ENCODE measurements around the gene PDCD5.
"Not testable (repeated sequence)": the region's sequence is repeated elsewhere in the genome, so short reads cannot be mapped to it uniquely, and the experiment has no call there.

Gene PDCD5, protein sequence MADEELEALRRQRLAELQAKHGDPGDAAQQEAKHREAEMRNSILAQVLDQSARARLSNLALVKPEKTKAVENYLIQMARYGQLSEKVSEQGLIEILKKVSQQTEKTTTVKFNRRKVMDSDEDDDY

DNA sequence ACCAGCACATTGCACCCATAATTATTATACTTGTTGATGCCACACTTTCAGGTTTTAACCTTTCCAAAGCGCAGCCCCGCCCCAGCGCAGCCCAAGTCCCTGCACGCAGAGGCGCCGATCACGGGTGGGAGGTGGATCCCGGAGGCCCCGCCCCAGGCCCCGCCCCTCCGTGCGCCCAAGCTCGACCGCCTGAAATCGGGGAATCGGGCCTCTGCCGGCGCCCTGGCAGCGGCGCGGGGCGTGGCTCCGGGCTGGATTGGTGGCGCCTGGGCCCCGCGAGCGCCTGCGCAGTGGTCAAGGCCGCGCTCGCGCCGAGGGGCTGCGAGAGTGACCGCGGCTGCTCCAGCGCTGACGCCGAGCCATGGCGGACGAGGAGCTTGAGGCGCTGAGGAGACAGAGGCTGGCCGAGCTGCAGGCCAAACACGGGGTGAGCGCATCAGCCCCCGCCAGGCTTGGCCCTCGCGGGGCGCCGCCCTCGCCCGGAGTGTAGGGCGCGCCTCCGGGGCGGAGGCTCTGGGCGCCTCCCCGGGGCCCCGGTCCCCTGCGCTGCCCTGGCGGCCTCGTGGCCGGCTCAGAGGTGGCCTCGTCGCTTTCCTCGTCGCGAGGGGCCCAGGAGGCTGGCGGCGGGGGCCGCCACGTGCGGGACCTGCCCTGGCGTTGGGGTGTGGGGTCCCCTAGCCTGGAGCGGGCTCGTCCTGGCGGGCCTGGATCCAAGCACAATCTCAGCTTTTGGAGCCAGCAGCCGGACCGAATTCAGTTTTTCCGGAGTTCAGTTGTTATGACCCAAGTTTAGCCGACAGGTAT is at the start of gene PDCD5:
Gene PDCD5 (plus strand): TSS at position 290 of the 804 bp plus-strand sequence. CDS start 72 bp downstream, at position 362.
- peak; percentile 94 for DNase-seq (ENCODE audit: low read depth)

DNA sequence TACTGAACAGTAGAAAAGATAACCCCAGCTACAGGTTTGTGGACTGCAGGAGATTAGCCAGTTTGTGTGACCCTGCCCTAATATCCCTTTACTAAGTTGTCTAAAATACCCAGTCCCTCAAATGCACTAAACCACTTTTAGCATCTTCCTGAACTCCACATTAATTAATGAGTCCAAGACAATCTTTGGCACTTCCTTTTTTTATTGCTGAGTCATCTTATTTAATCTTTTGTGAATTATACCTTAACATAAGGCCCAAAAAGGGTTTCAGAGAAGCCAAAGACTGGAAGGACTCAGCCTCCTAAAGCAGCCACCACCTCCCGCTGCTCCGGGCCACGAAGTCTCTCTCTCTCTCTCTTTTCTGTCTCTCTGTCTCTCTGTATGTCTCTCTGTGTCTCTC is 48.8 kb upstream of the PDCD5 start:
- no peak for DNase-seq (ENCODE audit: low read depth)

DNA sequence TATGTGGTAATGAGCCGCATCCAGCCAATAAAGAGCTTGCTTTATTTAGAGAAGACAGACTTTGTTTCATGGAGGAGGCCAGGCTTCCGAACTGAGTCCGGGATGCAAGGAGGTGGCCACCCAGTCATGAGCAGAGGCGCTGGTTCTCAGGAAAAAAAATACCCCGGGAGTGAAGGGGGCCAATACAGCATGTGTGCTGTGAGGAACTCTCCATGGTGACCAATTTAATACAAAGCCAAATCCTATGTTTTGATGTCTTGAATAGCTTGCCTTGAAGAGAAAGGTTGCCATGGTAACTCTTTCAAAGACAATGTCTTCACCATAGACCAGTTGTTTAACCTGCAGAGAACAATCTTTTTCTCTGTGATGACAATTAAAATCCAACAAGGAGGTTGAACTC is 43.4 kb upstream of the PDCD5 start:
- DNase-seq (ENCODE audit: low read depth): no peak

DNA sequence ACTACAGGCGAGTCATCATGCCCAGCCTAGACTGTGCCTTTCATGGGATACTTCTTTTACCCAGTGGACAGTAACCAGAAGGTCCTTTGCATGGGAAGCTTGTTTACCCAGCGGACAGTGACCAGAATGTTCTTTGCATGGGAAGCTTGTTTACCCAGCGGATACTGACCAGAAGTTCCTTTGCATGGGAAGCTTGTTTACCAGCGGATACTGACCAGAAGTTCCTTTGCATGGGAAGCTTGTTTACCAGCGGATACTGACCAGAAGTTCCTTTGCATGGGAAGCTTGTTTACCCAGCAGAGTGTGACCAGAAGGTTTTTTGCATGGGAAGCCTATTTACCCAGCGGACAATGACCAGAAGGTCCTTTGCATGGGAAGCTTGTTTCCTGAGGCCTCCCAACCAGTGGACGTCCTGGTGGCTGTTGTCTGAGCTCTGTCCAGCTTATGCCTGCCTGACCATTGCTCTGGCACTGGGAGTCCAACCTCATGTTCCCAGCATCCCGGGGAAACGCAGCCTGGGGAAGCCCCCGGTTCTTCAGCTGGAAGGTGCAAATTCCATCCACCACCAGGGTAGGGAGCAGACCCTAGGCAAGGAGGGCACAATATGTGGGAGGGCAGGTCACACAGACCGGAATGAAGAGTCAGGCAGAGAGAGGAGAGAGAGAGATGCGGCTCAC is 41.6 kb upstream of the PDCD5 start:
- no peak for DNase-seq (ENCODE audit: low read depth)

DNA sequence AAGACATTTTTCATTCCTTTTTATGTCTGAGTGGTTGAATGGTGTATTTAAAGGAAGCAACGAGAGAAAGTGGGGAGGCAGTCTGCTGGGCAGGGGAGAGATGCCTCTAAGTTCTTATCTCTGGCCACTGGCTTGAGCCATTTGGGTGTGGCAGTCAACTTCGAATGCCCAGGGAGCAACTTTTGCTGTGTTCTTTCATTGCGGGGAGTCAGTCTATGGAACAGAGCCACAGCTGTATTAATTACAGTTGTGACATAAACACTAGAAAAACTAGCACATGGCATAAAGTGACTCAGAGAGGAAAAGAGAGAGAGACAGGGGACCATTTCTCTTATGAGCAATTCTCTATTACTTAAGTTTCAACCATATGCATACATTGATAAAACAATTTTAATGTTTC is 40.4 kb upstream of the PDCD5 start:
- no peak for DNase-seq (ENCODE audit: low read depth)

DNA sequence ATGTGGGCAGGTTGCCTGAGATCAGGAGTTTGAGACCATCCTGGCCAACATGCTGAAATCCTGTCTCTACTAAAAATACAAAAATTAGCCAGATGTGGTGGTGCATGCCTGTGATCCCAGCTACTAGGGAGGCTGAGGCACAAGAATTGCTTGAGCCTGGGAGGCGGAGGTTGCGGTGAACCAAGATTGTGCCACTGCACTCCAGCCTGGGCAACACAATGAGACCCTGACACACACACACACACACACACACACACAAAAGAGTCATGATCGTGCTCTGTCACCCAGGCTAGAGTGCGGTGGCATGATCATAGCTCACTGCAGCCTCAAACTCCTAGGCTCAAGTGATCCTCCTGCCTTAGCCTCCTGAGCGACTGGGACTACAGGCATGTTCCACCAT is 39.6 kb upstream of the PDCD5 start:
- DNase-seq (ENCODE audit: low read depth): not testable (repeated sequence)

DNA sequence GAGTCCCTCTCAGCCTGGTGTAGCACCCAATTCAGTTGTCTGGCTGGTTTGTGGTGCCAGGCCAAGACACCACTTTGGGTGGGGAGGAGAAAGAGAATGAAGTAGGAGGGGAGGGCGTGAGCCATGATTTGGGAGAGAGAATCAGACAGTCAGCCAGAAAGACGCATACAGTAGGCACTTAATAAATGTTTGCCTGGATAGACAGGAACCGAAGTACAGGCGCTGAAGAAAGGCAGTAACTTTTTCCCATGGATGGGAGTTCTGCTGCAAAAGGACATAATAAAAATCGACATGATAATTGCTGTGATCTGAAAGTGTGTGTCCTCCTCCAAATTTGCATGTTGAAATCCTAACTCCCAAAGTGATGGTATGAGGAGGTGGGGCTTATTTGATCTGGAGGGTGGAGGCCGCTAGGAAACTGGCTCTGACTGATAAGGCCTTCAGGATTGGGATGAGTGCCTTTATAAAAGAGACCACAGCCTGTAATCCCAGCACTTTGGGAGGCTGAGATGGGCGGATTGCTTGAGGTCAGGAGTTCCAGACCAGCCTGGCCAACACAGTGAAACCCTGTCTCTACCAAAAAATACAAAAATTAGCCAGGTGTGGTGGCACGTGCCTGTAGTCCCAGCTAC is 38.4 kb upstream of the PDCD5 start:
- DNase-seq (ENCODE audit: low read depth): no peak

DNA sequence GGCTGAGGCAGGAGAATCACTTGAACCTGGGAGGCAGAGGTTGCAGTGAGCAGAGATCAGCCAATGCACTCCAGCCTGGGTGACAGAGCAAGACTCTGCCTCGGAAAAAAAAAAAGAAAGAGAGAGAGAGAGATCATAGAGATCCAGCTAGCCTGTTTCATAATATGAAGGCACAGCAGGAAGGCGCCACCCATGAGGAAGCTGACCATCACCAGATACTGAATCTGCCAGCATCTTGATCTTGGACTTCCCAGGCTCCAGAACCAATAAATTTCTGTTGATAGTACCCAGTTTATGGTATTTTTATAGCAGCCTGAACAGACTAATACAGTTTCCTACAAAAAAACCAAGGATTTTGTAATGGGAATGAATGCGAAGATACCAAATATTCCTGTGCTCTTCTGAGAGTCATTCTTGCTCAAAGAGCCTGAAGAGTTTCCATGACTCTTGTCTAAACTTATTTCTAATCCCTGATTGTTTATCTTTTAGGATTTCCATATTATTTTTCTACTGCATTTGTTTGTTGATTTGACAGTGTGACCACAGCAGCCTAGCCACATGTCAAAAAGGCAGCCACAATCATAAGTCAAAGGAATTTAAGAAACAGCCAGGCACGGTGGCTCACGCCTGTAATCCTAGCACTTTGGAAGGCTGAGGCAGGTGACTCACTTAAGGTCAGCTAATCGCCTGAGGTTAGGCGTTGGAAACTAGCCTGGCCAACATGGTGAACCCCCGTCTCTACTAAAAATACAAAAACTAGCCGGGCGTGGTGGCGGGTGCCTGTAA is 37.7 kb upstream of the PDCD5 start:
- DNase-seq (ENCODE audit: low read depth): peak; percentile 62

DNA sequence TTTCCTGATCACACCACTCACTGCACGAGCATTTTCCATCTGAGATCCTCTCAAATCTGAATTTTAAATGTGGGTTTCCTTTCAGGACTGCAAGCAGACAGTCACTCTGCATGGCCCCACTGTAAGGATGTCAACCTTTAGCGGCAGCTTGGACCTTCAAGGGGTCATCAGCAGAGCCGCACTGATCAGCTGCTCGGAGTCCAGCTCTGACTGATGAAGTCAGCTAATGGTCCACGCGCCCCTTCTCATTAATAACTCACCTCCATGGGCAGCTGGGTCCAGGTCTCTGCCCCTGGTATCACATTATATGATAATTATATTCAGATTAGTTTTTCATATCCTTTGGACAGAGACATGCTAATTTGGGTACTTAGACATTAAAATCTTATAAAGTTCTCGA is 36.1 kb upstream of the PDCD5 start:
- DNase-seq (ENCODE audit: low read depth): no peak

DNA sequence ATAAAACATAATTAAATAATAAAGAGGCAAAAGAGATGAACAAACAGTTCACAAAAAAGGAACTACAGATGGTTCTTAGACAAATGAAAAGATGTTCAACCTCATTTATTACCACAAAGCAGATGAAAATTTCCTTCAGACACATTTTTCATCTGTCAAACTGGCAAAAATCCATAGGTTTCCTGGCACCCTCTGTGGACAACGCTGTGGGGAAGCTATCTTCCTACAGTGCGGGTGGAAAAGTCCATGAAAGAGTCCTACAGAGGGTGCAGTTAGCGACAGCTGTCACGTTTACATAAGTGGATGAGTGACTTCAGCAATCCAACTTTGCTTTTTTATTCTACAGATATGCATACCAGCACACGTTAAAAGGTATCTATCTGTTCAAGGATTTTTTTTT is 30.3 kb upstream of the PDCD5 start:
- no peak for DNase-seq (ENCODE audit: low read depth)

DNA sequence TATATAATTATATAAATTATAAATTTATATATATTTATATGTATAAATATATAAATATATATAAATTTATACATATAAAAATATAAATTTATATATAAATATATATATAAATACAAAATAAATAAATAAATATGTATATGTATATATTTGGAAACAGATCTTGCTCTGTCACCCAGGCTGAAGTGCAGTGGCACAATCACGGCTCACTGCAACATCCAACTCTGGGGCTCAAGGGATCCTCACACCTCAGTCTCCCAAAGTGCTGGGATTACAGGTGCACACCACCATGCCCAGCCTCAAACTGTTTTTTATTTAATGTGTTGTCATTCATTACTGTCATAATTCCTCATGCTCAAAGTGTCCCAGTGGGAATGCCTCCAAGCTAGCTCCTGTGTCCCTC is 25.2 kb upstream of the PDCD5 start:
- DNase-seq (ENCODE audit: low read depth): no peak

DNA sequence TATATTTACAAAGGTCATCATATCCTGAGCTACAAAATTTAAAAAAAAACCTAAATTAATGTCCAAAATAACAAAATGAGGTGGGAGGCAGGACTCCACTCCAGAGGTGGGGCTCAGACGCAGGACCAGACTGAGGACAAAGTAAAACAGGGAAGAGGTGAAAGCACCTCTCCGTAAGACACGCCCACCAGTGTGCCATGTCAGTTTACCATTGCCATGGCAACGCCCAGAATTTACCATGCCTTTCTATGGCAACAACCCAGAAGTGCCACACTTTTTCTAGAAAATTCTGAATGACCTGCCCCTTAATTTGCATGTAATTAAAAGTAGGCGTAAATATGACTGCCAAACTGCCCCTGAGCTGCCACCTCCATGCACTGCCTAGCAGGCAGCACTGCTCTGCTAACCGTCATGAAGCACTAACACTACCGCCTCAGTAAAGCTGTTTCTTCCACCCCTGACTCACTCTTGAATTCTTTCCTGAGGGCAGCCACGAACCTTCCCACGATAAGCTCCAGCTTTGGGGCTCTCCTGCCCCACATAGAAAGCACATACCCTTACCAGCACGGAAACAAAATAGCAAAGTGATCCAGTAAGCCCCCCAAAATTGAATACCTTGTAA is 22.3 kb upstream of the PDCD5 start:
- no peak for DNase-seq (ENCODE audit: low read depth)

DNA sequence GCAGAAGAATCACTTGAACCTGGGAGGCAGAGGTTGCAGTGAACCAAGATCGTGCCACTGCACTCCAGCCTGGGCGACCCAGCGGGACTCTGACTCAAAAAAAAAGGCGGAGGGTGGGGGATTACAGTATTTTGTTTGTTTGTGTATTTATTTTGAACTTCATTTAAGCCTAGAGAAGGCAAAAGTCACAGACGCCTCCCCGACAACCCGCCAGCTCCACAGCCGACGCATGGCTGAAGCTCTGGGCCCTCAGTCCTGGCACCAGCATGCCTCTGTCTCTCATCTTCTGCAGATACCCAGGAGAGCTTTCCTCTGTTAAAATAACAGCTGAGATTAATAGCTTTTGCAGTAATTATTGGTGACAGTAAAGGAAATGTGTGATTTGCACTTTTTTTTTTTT is 17.2 kb upstream of the PDCD5 start:
- no peak for DNase-seq (ENCODE audit: low read depth)

DNA sequence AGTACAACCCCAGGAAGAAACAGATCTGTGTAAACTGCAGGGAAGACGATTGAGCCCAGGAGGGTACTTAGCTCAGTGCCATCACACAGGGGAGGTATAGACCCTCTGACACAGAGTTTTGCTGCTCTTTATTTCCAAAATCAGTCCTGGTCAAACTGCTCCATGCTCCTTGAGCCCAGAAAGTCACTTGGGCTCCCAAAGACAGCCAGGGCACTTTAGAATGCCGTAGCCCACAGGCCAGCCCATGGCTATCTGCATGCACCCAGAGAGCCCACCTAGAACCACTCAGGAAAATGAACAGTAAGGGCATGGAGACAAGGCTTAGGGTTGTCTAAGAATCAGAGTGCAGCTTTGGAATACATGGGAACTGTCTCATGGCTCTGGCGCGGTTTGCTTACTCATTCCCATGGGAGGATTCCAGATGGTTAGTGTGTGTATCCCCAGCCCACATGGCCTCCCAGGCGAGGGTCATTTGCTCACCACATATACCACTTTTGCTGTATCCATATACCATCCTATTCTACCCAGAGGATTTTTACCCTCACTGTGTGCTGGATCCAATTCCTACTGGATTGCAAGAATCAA is 14.7 kb upstream of the PDCD5 start:
- no peak for DNase-seq (ENCODE audit: low read depth)

DNA sequence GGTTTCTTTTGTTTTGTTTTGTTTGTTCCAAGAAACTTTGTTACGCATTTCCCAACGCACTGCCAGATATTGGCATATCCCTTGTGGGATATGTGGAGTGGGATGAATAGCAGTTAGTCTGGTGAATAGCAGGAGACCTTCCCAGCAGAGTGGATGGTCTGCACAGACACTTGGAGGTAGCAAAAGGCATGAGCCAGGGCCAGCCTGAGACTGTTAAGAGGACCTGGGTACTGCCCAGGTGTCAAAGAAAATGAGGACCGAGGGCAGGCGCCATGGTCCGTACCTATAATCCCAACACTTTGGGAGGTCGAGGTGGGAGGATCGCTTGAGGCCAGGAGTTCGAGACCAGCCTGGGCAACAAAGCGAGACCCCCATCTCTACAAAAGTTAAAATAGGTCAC is 13.5 kb upstream of the PDCD5 start:
- DNase-seq (ENCODE audit: low read depth): no peak

DNA sequence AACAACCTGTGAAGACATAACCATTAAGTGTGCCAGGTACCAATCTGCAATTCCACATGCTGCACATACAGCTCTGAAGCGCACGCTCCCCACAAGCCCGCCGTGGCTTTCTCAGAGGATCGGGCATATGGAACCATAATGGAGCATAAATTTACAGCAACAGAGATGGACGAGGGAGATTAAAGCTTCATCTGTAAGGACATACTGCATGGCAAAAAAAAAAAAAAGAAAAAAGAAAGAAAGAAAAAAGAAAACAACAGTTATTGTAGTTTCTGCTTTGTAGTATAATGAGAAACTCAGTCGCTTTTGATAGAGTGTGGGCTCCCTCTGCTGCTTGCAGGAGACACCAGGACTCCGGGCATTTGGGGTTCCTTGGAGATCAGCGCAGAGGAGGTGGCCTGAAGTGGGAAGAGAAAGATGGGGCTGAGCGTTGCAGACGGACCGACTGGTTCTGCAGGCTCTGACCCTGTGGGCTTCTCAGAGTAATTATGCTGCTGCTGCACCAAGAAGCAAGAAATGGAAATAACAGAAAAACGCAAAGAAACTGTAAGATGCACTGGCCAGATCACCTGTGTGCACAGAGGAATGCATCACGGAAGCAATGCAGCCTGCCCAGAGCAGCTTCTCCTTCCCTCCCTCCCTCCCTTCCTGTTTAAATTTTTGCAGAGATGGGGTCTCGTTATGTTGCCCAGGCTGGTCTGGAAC is 10.8 kb upstream of the PDCD5 start:
- DNase-seq (ENCODE audit: low read depth): peak; percentile 55

DNA sequence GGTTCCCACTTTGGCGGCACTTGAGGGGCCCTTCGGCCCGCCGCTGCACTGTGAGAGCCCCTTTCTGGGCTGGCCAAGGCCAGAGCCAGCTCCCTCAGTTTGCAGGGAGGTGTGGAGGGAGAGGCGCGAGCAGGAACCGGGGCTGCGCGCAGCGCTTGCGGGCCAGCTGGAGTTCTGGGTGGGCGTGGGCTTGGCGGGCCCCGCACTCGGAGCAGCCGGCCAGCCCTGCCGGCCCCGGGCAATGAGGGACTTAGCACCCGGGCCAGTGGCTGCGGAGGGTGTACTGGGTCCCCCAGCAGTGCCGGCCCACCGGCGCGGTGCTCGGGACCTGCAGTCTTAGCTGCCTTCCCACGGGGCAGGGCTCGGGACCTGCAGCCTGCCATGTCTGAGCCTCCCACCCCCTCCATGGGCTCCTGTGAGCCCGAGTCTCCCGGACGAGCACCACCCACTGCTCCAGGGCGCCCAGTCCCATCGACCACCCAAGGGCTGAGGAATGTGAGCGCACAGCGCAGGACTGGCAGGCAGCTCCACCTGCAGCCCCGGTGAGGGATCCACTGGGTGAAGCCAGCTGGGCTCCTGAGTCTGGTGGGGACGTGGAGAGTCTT is 9.4 kb upstream of the PDCD5 start:
- DNase-seq (ENCODE audit: low read depth): not testable (repeated sequence)

DNA sequence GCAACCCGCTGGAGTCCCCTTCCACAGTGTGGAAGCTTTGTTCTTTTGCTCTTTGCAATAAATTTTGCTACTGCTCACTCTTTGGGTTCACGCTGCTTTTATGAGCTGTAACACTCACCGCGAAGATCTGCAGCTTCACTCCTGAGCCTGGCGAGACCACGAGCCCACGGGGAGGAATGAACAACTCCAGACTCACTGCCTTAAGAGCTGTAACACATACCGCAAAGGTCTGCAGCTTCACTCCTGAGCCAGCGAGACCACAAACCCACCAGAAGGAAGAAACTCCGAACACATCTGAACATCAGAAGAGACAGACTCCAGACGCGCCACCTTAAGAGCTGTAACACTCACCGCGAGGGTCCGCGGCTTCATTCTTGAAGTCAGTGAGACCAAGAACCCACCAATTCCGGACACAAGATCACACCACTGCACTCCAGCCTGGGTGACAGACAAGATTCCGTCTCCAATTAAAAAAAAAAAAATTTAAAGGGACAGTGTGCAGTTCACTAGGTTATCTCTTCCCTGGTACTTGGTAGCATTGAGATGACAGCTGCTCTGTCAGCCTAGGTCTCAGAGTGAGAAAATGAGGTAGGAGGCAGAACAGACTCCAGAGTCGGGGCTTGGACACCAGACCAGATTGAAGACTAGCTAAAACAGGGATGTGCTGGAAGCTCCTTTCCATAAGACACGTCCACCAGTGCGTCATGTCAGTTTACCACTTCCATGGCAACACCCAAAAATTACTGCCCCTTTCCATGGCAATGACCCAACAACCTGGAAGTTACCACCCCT is 8.1 kb upstream of the PDCD5 start:
- not testable (repeated sequence) for DNase-seq (ENCODE audit: low read depth)

DNA sequence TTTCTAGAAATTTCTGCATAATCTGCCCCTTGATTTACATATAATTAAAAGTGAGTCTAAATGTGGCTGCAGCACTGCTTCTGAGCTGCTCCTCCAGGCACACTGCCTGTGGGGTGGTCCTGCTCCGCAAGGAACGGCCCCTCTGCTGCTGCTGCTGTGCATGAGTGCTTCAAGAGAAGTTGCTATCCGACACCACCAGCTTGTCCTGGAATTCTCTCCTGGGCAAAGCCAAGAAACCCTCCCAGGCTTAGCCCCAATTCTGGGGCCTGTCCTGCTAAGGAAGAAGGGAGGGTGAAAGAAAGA is 7.5 kb upstream of the PDCD5 start:
- no peak for DNase-seq (ENCODE audit: low read depth)

DNA sequence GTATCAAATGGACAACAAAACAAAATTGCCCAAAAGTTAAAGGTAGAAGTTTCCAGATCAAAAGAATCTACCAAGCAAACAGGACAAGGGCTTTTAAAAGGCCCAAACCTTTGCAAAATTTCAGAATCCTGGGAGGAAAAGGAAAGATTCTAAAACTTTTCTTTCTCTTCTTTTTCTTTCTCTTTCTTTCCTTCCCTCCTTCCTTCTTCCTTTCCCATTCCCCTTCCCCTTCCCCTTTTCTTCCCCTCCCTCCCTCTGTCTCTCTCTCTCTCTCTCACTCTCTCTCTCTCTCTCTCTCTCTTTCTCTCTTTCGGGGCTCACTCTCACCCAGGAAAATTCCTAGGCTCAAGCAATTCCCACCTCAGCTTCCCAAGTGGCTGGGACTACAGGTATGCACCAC is 4.2 kb upstream of the PDCD5 start:
- no peak for DNase-seq (ENCODE audit: low read depth)
